ENCODE measurements around the gene JMJD6.
"Not testable (repeated sequence)": the region's sequence is repeated elsewhere in the genome, so short reads cannot be mapped to it uniquely, and the experiment has no call there.

JMJD6 gene

GRCh38 chr17:76737082-76737675 lies 10.8 kb upstream of the JMJD6 start, which contains the start of gene SRSF2:
TSS of gene SRSF2 (minus strand) at chr17:76737331. CDS start at chr17:76737160, 171 bp downstream.
- FAIRE-seq, result peak; percentile 81

GRCh38 chr17:76736349-76737081 lies 10.1 kb upstream of the JMJD6 start:
- no peak for FAIRE-seq
- no peak for DNase-seq (ENCODE audit: low spot score)

More at GRCh38 chr17:76737082-76737675, 10.8 kb upstream of the JMJD6 start, which contains the start of gene SRSF2:
- peak; percentile 96 for DNase-seq (ENCODE audit: low spot score)

- no peak for DNase-seq (ENCODE audit: low spot score)
- no peak for FAIRE-seq
These were observed 9.4 kb upstream of the JMJD6 start for GRCh38 chr17:76735586-76736348.

GRCh38 chr17:76735006-76735405 lies 8.6 kb upstream of the JMJD6 start:
- DNase-seq (ENCODE audit: low spot score) (peak; percentile 50), FAIRE-seq (no peak)

- DNase-seq (ENCODE audit: low spot score) (no peak), FAIRE-seq (no peak)
These were observed 7.9 kb upstream of the JMJD6 start for GRCh38 chr17:76734080-76734840.

- FAIRE-seq (no peak), DNase-seq (ENCODE audit: low spot score) (no peak)
These were observed 7.2 kb upstream of the JMJD6 start for GRCh38 chr17:76733618-76733957.

GRCh38 chr17:76732734-76733617 lies 6.6 kb upstream of the JMJD6 start:
- FAIRE-seq (no peak), DNase-seq (ENCODE audit: low spot score) (no peak)

- DNase-seq (ENCODE audit: low spot score); FAIRE-seq: not testable (repeated sequence)
These were observed 5.7 kb upstream of the JMJD6 start for GRCh38 chr17:76731800-76732733.

- DNase-seq (ENCODE audit: low spot score), result no peak
- peak; percentile 12 for FAIRE-seq
These were observed 1.5 kb upstream of the JMJD6 start for GRCh38 chr17:76727745-76728456.

- FAIRE-seq, result no peak
- peak; percentile 62 for DNase-seq (ENCODE audit: low spot score)
These were observed 641 bp upstream of the JMJD6 start, which contains the start of gene METTL23 for GRCh38 chr17:76726776-76727718. TSS of gene METTL23 (plus strand) at chr17:76726839. CDS start at chr17:76729711, 2,872 bp downstream.

- no peak for FAIRE-seq
- peak; percentile 38 for DNase-seq (ENCODE audit: low spot score)
These were observed 701 bp downstream of the JMJD6 start for GRCh38 chr17:76725580-76726230.

- no peak for DNase-seq (ENCODE audit: low spot score)
- FAIRE-seq, result no peak
These were observed 2.6 kb downstream of the JMJD6 start for GRCh38 chr17:76723812-76724211.

GRCh38 chr17:76722977-76723376 lies 3.4 kb downstream of the JMJD6 start:
- not testable (repeated sequence) for DNase-seq (ENCODE audit: low spot score); FAIRE-seq

- FAIRE-seq (no peak), DNase-seq (ENCODE audit: low spot score) (no peak)
These were observed 4.1 kb downstream of the JMJD6 start for GRCh38 chr17:76722279-76722678.

GRCh38 chr17:76721463-76721862 lies 4.9 kb downstream of the JMJD6 start:
- DNase-seq (ENCODE audit: low spot score), result no peak
- FAIRE-seq, result no peak

- no peak for FAIRE-seq
- no peak for DNase-seq (ENCODE audit: low spot score)
These were observed 5.5 kb downstream of the JMJD6 start for GRCh38 chr17:76720941-76721340.

GRCh38 chr17:76720211-76720610 lies 6.2 kb downstream of the JMJD6 start:
- FAIRE-seq (no peak), DNase-seq (ENCODE audit: low spot score) (no peak)
